SK-N-SH (cell line): ENCODE data around the gene ADIG. TPM values are rescaled to one million over a fixed set of nuclear protein-coding genes. Genes with fewer than 3 reads are reported as not detected.

ENCODE experiments used
- CHD2 ChIP-seq: fragments of 150-350 bp; IDR thresholded peaks from 2 replicates; pipeline ENCODE4 v1.6.1; 2018; ENCODE audit warnings: low read length; ENCODE audit not compliant: partially characterized antibody
- EZH2phosphoT487 ChIP-seq: fragments of 200-600 bp; sonication (generic); IDR thresholded peaks from 2 replicates; pipeline ENCODE4 v1.6.1; 2017; ENCODE audit warnings: low read depth, mixed run types, mild to moderate bottlenecking, antibody characterized with exemption, moderate library complexity, borderline replicate concordance
- FOSL2 ChIP-seq: IDR thresholded peaks from 2 replicates; pipeline ENCODE4 v1.4.0; 2012; ENCODE audit warnings: low read depth, mild to moderate bottlenecking, moderate library complexity, borderline replicate concordance
- FOXJ3 ChIP-seq: sonication (generic); formaldehyde crosslinking; IDR thresholded peaks from 2 replicates; pipeline ENCODE4 v1.5.1; 2020; ENCODE audit warnings: mild to moderate bottlenecking, missing genetic modification reagents
- GABPA ChIP-seq: IDR thresholded peaks from 2 replicates; pipeline ENCODE4 v1.4.0; 2012; ENCODE audit warnings: low read depth, mild to moderate bottlenecking
- IRF3 ChIP-seq: fragments of 150-350 bp; IDR thresholded peaks from 2 replicates; pipeline ENCODE4 v1.6.1; 2016; ENCODE audit warnings: mild to moderate bottlenecking, low read depth, low read length
- MXI1 ChIP-seq: IDR thresholded peaks from 2 replicates; pipeline ENCODE4 v1.6.1; 2012; ENCODE audit warnings: mild to moderate bottlenecking, low read depth, low read length, improper control_type of control experiment
- NRF1 ChIP-seq: IDR thresholded peaks from 2 replicates; pipeline ENCODE4 v1.6.1; 2012; ENCODE audit warnings: low read depth, mild to moderate bottlenecking, low read length
- RCOR1 ChIP-seq: fragments of 150-350 bp; IDR thresholded peaks from 2 replicates; pipeline ENCODE4 v1.6.1; 2017; ENCODE audit warnings: antibody characterized with exemption, low read length
- SMC3 ChIP-seq: IDR thresholded peaks from 2 replicates; pipeline ENCODE4 v1.6.1; 2012; ENCODE audit warnings: low read depth, low read length, improper control_type of control experiment
- TAF1 ChIP-seq: IDR thresholded peaks from 2 replicates; pipeline ENCODE4 v1.6.1; 2012; ENCODE audit warnings: low read depth, mild to moderate bottlenecking, low read length, moderate library complexity, borderline replicate concordance
- polyA plus RNA-seq, 3 experiments: library from polyadenylated mRNA; depleted of rRNA; stranded (reverse); fragments of >200 nt; gene quantifications; 2 replicates each; pipeline ENCODE4 v1.2.3, GENCODE V29; 2012
- TF ChIP-seq, protein P1 (sequence below): IDR thresholded peaks from 2 replicates; pipeline ENCODE4 v1.4.0; 2012; ENCODE audit warnings: low read depth

Gene ADIG
- polyA plus RNA-seq, 1 of the 3 experiments (the other 2 are of a cell fraction): not detected

GRCh38 chr20:38635721-38636288, 54.8 kb downstream of the ADIG start (continued):
- TF ChIP-seq IRF3 (no peak), FOSL2 (no peak), SMC3 (no peak), NRF1 (no peak), GABPA (no peak), TAF1 (no peak), EZH2phosphoT487 (no peak), RCOR1 (no peak), CHD2 (no peak), MXI1 (no peak), FOXJ3 (CRISPR knock-in tag) (no peak)
- TF ChIP-seq, protein P1, sequence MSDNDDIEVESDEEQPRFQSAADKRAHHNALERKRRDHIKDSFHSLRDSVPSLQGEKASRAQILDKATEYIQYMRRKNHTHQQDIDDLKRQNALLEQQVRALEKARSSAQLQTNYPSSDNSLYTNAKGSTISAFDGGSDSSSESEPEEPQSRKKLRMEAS: no peak

Other genes starting within 250 kb of the ADIG start
- 0.03 and 0.05 TPM in 2 replicates for gene LBP, start 234.7 kb upstream of the ADIG start, polyA plus RNA-seq (2012; rRNA removed)
- gene SNHG17, start 145.9 kb upstream of the ADIG start, polyA plus RNA-seq (2012; rRNA removed): 34.9 and 40.3 TPM in 2 replicates
- 10.8 and 14.7 TPM in 2 replicates for gene RALGAPB, start 108.4 kb upstream of the ADIG start, polyA plus RNA-seq (2012; rRNA removed)
- gene ARHGAP40, start 20.6 kb downstream of the ADIG start, polyA plus RNA-seq (2012; rRNA removed): 0.02 TPM in 1 of 2 replicates, not detected in the other
- not detected in 2 replicates for gene SLC32A1, start 143.3 kb downstream of the ADIG start, polyA plus RNA-seq (2012; rRNA removed)
- gene ACTR5, start 167.3 kb downstream of the ADIG start, polyA plus RNA-seq (2012; rRNA removed): 9.7 and 10.9 TPM in 2 replicates
- 0.28 and 0.91 TPM in 2 replicates for gene PPP1R16B, start 224.5 kb downstream of the ADIG start, polyA plus RNA-seq (2012; rRNA removed)